HepG2 (cell line): Measurements from ENCODE around the gene LSM10. TPM values are rescaled to one million over a fixed set of nuclear protein-coding genes. Genes with fewer than 3 reads are reported as not detected.

Experiments
- DR1 ChIP-seq: sonication (generic); formaldehyde crosslinking; IDR thresholded peaks from 2 replicates; pipeline ENCODE4 v1.8.0; 2021; ENCODE audit warnings: mild to moderate bottlenecking, missing genetic modification reagents, inconsistent platforms
- ERF ChIP-seq: IDR thresholded peaks from 2 replicates; pipeline ENCODE4 v1.6.1; 2018; ENCODE audit warnings: missing biosample characterization, missing genetic modification reagents
- GATAD1 ChIP-seq: IDR thresholded peaks from 2 replicates; pipeline ENCODE4 v1.6.1; 2016; ENCODE audit warnings: missing genetic modification reagents, missing compliant biosample characterization
- MYC ChIP-seq: sonication (generic); formaldehyde crosslinking; IDR thresholded peaks from 2 replicates; pipeline ENCODE4 v1.9.0; 2021; ENCODE audit warnings: missing genetic modification reagents, borderline replicate concordance
- NCOA1 ChIP-seq: sonication (generic); formaldehyde crosslinking; IDR thresholded peaks from 2 replicates; pipeline ENCODE4 v1.9.0; 2021; ENCODE audit warnings: missing genetic modification reagents
- RAD51 ChIP-seq: fragments of 450-650 bp; IDR thresholded peaks from 2 replicates; pipeline ENCODE4 v1.6.1; 2016; ENCODE audit warnings: borderline replicate concordance
- SP4 ChIP-seq: sonication (generic); formaldehyde crosslinking; IDR thresholded peaks from 2 replicates; pipeline ENCODE4 v1.8.1; 2023; ENCODE audit warnings: mild to moderate bottlenecking, missing genetic modification reagents
- U2AF1 ChIP-seq: fragments of 200-400 bp; formaldehyde crosslinking; optimal IDR thresholded peaks from 2 replicates; pipeline ENCODE3; 2017; ENCODE audit warnings: mild to moderate bottlenecking, low read depth, low read length
- ZBTB7A ChIP-seq: sonication (generic); formaldehyde crosslinking; IDR thresholded peaks from 2 replicates; pipeline ENCODE4 v1.8.0; 2022; ENCODE audit warnings: mild to moderate bottlenecking, missing genetic modification reagents
- ZNF230 ChIP-seq: sonication (generic); formaldehyde crosslinking; IDR thresholded peaks from 2 replicates; pipeline ENCODE4 v1.4.0; 2020; ENCODE audit warnings: mild to moderate bottlenecking, missing genetic modification reagents
- ZNF263 ChIP-seq: sonication (generic); formaldehyde crosslinking; IDR thresholded peaks from 2 replicates; pipeline ENCODE4 v1.4.0; 2020; ENCODE audit warnings: missing genetic modification reagents
- ZNF335 ChIP-seq: sonication (generic); formaldehyde crosslinking; IDR thresholded peaks from 2 replicates; pipeline ENCODE4 v1.4.0; 2020; ENCODE audit warnings: missing genetic modification reagents
- polyA plus RNA-seq, 8 experiments: library from polyadenylated mRNA; depleted of rRNA in 3 of 8; stranded (reverse) in 7 of 8; unstranded in 1 of 8; fragments of >200 nt; fragmentation: Illumina TruSeq in 4 of 8; extraction: Trizol in 4 of 8; gene quantifications; 2 replicates each; pipeline versions ENCODE4 v1.2.1 to v1.2.3, GENCODE V29; 2011 to 2016; ENCODE audit warnings: low read depth in 4 of 8, missing spikeins in 1 of 8, mixed read lengths in 1 of 8; ENCODE audit not compliant: insufficient read depth in 1 of 8
- total RNA-seq, 5 experiments: library from RNA; depleted of rRNA; stranded (reverse); fragments of >200 nt; fragmentation: Illumina TruSeq; extraction: Trizol; gene quantifications; 2 replicates each; pipeline ENCODE4 v1.2.3, GENCODE V29; 2016; ENCODE audit warnings: low read depth in 1 of 5
- TF ChIP-seq, protein P1 (sequence below): sonication (generic); formaldehyde crosslinking; IDR thresholded peaks from 2 replicates; pipeline ENCODE4 v1.5.0; 2020; ENCODE audit warnings: mild to moderate bottlenecking, missing genetic modification reagents, borderline replicate concordance
- TF ChIP-seq, protein P2 (sequence below): IDR thresholded peaks from 2 replicates; pipeline ENCODE4 v1.6.1; 2016; ENCODE audit warnings: mild to moderate bottlenecking
- TF ChIP-seq, protein P3 (sequence below): IDR thresholded peaks from 2 replicates; pipeline ENCODE4 v1.6.1; 2016; ENCODE audit warnings: low read depth, control low read depth
- TF ChIP-seq, protein P4 (sequence below): sonication (generic); formaldehyde crosslinking; IDR thresholded peaks from 2 replicates; pipeline ENCODE4 v1.4.0; 2020; ENCODE audit warnings: missing genetic modification reagents
- TF ChIP-seq, protein P5 (sequence below): sonication (generic); formaldehyde crosslinking; IDR thresholded peaks from 2 replicates; pipeline ENCODE4 v1.4.0; 2020; ENCODE audit warnings: missing genetic modification reagents, borderline replicate concordance

LSM10 gene
- total and polyA plus RNA-seq, 2 of the 13 experiments (the other 11 are each of a cell fraction or from before 2014, with no cell fraction given) = 14.0 to 52.0 TPM

DNA sequence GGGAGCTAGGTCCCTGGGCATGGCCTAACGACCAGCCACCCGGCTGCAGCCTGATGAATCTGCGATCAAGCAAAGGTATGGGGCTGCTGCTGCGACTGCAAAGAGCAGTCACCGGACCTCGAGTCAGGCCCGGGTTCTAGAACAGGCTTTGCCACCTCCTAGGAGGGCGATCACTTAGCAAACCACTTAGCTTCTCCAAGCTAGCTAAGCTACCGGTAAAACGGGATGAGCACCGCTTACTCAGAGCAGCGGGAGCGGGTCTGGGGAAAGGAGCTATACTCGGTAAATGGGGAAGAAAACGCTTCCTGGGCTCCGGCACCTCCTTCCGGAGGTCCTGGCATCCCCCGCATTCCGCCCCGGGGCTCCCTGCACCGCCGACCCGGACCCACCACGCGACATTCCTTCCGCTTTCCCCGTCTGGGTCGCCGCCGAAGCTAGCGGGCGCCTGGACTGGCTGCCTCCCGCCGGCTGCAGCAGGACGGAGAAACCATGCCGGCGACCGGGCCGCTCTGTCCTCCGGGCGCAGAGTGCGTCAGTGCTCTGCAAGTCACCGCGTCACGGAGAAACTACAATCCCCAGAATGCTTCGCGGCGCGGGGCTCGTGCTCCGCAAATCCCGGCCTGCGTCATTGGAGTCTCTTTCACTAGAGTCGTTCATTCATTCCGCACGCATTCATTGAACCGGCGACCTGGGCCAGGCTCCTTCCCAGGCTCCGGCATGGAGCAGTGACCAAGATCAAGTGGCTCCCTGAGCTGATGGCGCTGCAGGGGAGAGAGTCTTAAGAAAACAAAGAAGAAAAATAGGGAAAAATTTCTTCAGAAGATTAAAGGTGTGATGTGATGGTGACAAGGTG, at the start of gene LSM10 (continued):
- TF ChIP-seq DR1 (CRISPR knock-in tag) = peak; percentile 66; the same call in 1 of the 2 replicates
- peak; percentile 68 for TF ChIP-seq U2AF1
- TF ChIP-seq RAD51 = no peak
- TF ChIP-seq, protein P1, sequence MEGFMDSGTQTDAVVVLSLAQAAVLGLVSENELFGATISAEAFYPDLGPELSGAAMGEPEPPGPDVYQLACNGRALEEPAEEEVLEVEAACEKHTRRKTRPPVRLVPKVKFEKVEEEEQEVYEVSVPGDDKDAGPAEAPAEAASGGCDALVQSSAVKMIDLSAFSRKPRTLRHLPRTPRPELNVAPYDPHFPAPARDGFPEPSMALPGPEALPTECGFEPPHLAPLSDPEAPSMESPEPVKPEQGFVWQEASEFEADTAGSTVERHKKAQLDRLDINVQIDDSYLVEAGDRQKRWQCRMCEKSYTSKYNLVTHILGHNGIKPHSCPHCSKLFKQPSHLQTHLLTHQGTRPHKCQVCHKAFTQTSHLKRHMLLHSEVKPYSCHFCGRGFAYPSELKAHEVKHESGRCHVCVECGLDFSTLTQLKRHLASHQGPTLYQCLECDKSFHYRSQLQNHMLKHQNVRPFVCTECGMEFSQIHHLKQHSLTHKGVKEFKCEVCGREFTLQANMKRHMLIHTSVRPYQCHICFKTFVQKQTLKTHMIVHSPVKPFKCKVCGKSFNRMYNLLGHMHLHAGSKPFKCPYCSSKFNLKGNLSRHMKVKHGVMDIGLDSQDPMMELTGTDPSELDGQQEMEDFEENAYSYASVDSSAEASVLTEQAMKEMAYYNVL (CRISPR knock-in tag) = peak; percentile 34; the same call in 1 of the 2 replicates
- TF ChIP-seq ZNF263 (CRISPR knock-in tag) = peak; percentile 79
- peak; percentile 76 for TF ChIP-seq GATAD1 (CRISPR knock-in tag)
- TF ChIP-seq, protein P2, sequence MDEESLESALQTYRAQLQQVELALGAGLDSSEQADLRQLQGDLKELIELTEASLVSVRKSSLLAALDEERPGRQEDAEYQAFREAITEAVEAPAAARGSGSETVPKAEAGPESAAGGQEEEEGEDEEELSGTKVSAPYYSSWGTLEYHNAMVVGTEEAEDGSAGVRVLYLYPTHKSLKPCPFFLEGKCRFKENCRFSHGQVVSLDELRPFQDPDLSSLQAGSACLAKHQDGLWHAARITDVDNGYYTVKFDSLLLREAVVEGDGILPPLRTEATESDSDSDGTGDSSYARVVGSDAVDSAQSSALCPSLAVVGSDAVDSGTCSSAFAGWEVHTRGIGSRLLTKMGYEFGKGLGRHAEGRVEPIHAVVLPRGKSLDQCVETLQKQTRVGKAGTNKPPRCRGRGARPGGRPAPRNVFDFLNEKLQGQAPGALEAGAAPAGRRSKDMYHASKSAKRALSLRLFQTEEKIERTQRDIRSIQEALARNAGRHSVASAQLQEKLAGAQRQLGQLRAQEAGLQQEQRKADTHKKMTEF (CRISPR knock-in tag) = peak; percentile 87
- peak; percentile 73; the same call in 1 of the 2 replicates for TF ChIP-seq NCOA1 (CRISPR knock-in tag)
- peak; percentile 69 for TF ChIP-seq ERF
- 0 out of 2 replicates have a peak, but pooled peaks have one; percentile 31 for TF ChIP-seq ZNF230 (CRISPR knock-in tag)
- TF ChIP-seq, protein P3, sequence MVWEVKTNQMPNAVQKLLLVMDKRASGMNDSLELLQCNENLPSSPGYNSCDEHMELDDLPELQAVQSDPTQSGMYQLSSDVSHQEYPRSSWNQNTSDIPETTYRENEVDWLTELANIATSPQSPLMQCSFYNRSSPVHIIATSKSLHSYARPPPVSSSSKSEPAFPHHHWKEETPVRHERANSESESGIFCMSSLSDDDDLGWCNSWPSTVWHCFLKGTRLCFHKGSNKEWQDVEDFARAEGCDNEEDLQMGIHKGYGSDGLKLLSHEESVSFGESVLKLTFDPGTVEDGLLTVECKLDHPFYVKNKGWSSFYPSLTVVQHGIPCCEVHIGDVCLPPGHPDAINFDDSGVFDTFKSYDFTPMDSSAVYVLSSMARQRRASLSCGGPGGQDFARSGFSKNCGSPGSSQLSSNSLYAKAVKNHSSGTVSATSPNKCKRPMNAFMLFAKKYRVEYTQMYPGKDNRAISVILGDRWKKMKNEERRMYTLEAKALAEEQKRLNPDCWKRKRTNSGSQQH (CRISPR knock-in tag) = peak; percentile 99
- peak; percentile 82 for TF ChIP-seq MYC (CRISPR knock-in tag)
- TF ChIP-seq, protein P4, sequence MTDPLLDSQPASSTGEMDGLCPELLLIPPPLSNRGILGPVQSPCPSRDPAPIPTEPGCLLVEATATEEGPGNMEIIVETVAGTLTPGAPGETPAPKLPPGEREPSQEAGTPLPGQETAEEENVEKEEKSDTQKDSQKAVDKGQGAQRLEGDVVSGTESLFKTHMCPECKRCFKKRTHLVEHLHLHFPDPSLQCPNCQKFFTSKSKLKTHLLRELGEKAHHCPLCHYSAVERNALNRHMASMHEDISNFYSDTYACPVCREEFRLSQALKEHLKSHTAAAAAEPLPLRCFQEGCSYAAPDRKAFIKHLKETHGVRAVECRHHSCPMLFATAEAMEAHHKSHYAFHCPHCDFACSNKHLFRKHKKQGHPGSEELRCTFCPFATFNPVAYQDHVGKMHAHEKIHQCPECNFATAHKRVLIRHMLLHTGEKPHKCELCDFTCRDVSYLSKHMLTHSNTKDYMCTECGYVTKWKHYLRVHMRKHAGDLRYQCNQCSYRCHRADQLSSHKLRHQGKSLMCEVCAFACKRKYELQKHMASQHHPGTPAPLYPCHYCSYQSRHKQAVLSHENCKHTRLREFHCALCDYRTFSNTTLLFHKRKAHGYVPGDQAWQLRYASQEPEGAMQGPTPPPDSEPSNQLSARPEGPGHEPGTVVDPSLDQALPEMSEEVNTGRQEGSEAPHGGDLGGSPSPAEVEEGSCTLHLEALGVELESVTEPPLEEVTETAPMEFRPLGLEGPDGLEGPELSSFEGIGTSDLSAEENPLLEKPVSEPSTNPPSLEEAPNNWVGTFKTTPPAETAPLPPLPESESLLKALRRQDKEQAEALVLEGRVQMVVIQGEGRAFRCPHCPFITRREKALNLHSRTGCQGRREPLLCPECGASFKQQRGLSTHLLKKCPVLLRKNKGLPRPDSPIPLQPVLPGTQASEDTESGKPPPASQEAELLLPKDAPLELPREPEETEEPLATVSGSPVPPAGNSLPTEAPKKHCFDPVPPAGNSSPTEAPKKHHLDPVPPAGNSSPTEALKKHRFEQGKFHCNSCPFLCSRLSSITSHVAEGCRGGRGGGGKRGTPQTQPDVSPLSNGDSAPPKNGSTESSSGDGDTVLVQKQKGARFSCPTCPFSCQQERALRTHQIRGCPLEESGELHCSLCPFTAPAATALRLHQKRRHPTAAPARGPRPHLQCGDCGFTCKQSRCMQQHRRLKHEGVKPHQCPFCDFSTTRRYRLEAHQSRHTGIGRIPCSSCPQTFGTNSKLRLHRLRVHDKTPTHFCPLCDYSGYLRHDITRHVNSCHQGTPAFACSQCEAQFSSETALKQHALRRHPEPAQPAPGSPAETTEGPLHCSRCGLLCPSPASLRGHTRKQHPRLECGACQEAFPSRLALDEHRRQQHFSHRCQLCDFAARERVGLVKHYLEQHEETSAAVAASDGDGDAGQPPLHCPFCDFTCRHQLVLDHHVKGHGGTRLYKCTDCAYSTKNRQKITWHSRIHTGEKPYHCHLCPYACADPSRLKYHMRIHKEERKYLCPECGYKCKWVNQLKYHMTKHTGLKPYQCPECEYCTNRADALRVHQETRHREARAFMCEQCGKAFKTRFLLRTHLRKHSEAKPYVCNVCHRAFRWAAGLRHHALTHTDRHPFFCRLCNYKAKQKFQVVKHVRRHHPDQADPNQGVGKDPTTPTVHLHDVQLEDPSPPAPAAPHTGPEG = peak; percentile 67
- 0 out of 2 replicates have a peak, but pooled peaks have one; percentile 28 for TF ChIP-seq ZNF335 (CRISPR knock-in tag)
- TF ChIP-seq, protein P5, sequence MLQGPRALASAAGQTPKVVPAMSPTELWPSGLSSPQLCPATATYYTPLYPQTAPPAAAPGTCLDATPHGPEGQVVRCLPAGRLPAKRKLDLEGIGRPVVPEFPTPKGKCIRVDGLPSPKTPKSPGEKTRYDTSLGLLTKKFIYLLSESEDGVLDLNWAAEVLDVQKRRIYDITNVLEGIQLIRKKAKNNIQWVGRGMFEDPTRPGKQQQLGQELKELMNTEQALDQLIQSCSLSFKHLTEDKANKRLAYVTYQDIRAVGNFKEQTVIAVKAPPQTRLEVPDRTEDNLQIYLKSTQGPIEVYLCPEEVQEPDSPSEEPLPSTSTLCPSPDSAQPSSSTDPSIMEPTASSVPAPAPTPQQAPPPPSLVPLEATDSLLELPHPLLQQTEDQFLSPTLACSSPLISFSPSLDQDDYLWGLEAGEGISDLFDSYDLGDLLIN = no peak
- TF ChIP-seq ZBTB7A (CRISPR knock-in tag) = no peak
- TF ChIP-seq SP4 (CRISPR knock-in tag) = peak; percentile 47; the same call in 1 of the 2 replicates
